GM13976 (cell line): ENCODE results near the gene ZNF598.

Experiments
- DNase-seq: peaks from one replicate; pipeline ENCODE4 v3.0.0; 2012; ENCODE audit warnings: low spot score
- CTCF ChIP-seq: IDR thresholded peaks from 2 replicates; pipeline ENCODE4 v1.5.1; 2012; ENCODE audit warnings: borderline replicate concordance, mild to moderate bottlenecking; ENCODE audit not compliant: insufficient read depth; ENCODE audit errors: extremely low read depth, missing control alignments, control extremely low read depth
- in situ Hi-C: fragments of 300-500 bp; cut with MboI; formaldehyde crosslinking; loops from one replicate; pipeline ENCODE4 v1.12.0; 2022; ENCODE audit warnings: low sequenced_read_pairs, mixed read lengths, inconsistent platforms; ENCODE audit not compliant: unreplicated experiment

The ZNF598 gene

GRCh38 chr16:2007081-2007836 is 2.4 kb downstream of the ZNF598 start:
- in situ Hi-C loops: loop anchor here (25.0 kb wide), 1 partner anchor 480 kb away; the partner anchor contains the start of gene TBC1D24
- TF ChIP-seq CTCF: no peak
- no peak for DNase-seq

GRCh38 chr16:2006317-2006716 is 3.3 kb downstream of the ZNF598 start:
- no peak for DNase-seq
- in situ Hi-C loops: loop anchor here (25.0 kb wide), 1 partner anchor 481 kb away; the partner anchor contains the start of gene TBC1D24
- no peak for TF ChIP-seq CTCF

GRCh38 chr16:2005646-2006045 is 4.0 kb downstream of the ZNF598 start:
- DNase-seq: no peak
- in situ Hi-C loops: loop anchor here (25.0 kb wide), 1 partner anchor 482 kb away; the partner anchor contains the start of gene TBC1D24
- peak; percentile 8 for TF ChIP-seq CTCF

GRCh38 chr16:2004795-2005517 is 4.7 kb downstream of the ZNF598 start:
- DNase-seq: no peak
- in situ Hi-C loops: loop anchor here (25.0 kb wide), 1 partner anchor 482 kb away; the partner anchor contains the start of gene TBC1D24
- no peak for TF ChIP-seq CTCF

GRCh38 chr16:2003827-2004641 is 5.6 kb downstream of the ZNF598 start:
- DNase-seq: peak; percentile 95
- in situ Hi-C loops: loop anchor here (25.0 kb wide), 1 partner anchor 483 kb away; the partner anchor contains the start of gene TBC1D24
- TF ChIP-seq CTCF: peak; percentile 97
